ENCODE results near the gene RPL27A.

RPL27A gene

GRCh38 chr11:8707541-8708191, 25.1 kb downstream of the RPL27A start:
- FAIRE-seq (no peak), DNase-seq (ENCODE audit: insufficient read length, low spot score) (no peak)
- no peak for TF ChIP-seq CTCF (IDR thresholded peaks at IDR 0.05; ENCODE audit: insufficient read depth, missing control alignments)

- TF ChIP-seq CTCF (IDR thresholded peaks at IDR 0.05; ENCODE audit: insufficient read depth, missing control alignments): no peak
- DNase-seq (ENCODE audit: insufficient read length, low spot score) (no peak), FAIRE-seq (no peak)
Measured at GRCh38 chr11:8709002-8709672, 26.5 kb downstream of the RPL27A start.

- FAIRE-seq: no peak
- DNase-seq (ENCODE audit: insufficient read length, low spot score): no peak
- no peak for TF ChIP-seq CTCF (IDR thresholded peaks at IDR 0.05; ENCODE audit: insufficient read depth, missing control alignments)
Measured at GRCh38 chr11:8709777-8710176, 27.2 kb downstream of the RPL27A start.

GRCh38 chr11:8711895-8712442, 29.4 kb downstream of the RPL27A start:
- DNase-seq (ENCODE audit: insufficient read length, low spot score): no peak
- TF ChIP-seq CTCF (IDR thresholded peaks at IDR 0.05; ENCODE audit: insufficient read depth, missing control alignments): no peak
- no peak for FAIRE-seq

GRCh38 chr11:8712506-8712905, 29.9 kb downstream of the RPL27A start:
- no peak for TF ChIP-seq CTCF (IDR thresholded peaks at IDR 0.05; ENCODE audit: insufficient read depth, missing control alignments)
- no peak for FAIRE-seq
- DNase-seq (ENCODE audit: insufficient read length, low spot score): no peak

GRCh38 chr11:8713760-8714454, 31.3 kb downstream of the RPL27A start:
- FAIRE-seq (no peak), DNase-seq (ENCODE audit: insufficient read length, low spot score) (no peak)
- no peak for TF ChIP-seq CTCF (IDR thresholded peaks at IDR 0.05; ENCODE audit: insufficient read depth, missing control alignments)

All from D721Med (cell line).